Right ventricle myocardium superior (tissue), 1 donor: ENCODE results near the gene DPYSL5. TPM values are rescaled to one million over a fixed set of nuclear protein-coding genes. Genes with fewer than 3 reads are reported as not detected.
"Not testable (repeated sequence)": the region's sequence is repeated elsewhere in the genome, so short reads cannot be mapped to it uniquely, and the experiment has no call there.

Source experiments
- ATAC-seq: fragments of 200-7000 bp; cut with Tn5 transposase; one replicate; pipeline ENCODE4 v1.9.1; 2020; ENCODE audit warnings: mild to moderate bottlenecking; ENCODE audit not compliant: poor library complexity
- DNase-seq: peaks from one replicate; pipeline ENCODE4 v3.0.0-alpha.2; 2020
- intact Hi-C: fragments of 100-400 bp; cut with DNase I; formaldehyde crosslinking; loops from one replicate; pipeline ENCODE4 v1.11.2; 2022
- total RNA-seq: library from RNA; stranded (reverse); fragmentation: NEBNext Ultra II Directional; extraction: Animal tissue kit (Norgen Biotek cat#: 25700); gene quantifications from one replicate; pipeline ENCODE4 v1.2.1, GENCODE V29; 2021
- donor health status: DM: no; HTN: yes; CAD: no; lungs with severe emphysema.

The DPYSL5 gene
- total RNA-seq, 1 donor from 2014 or later, result not detected

- no peak for DNase-seq
- ATAC-seq, result no peak
- intact Hi-C loops, result no loop called here
These were observed 16.3 kb downstream of the DPYSL5 start for GRCh38 chr2:26864226-26864625.

GRCh38 chr2:26864646-26865045, 16.7 kb downstream of the DPYSL5 start:
- DNase-seq (no peak), ATAC-seq (no peak)
- intact Hi-C loops, result no loop called here

GRCh38 chr2:26870585-26871095, 22.7 kb downstream of the DPYSL5 start:
- intact Hi-C loops, result no loop called here
- DNase-seq, result no peak
- no peak for ATAC-seq

GRCh38 chr2:26873286-26873983, 25.5 kb downstream of the DPYSL5 start:
- intact Hi-C loops, result no loop called here
- DNase-seq (no peak), ATAC-seq (no peak)

- intact Hi-C loops, result no loop called here
- no peak for DNase-seq
- no peak for ATAC-seq
These were observed 26.6 kb downstream of the DPYSL5 start for GRCh38 chr2:26874514-26874913.

GRCh38 chr2:26875065-26875634, 27.2 kb downstream of the DPYSL5 start:
- DNase-seq (no peak), ATAC-seq (no peak)
- intact Hi-C loops, result no loop called here

GRCh38 chr2:26875808-26876207, 27.9 kb downstream of the DPYSL5 start:
- DNase-seq, result no peak
- no peak for ATAC-seq
- intact Hi-C loops, result no loop called here

GRCh38 chr2:26876260-26876659, 28.3 kb downstream of the DPYSL5 start:
- ATAC-seq (no peak), DNase-seq (no peak)
- intact Hi-C loops, result no loop called here

GRCh38 chr2:26877276-26877675, 29.3 kb downstream of the DPYSL5 start:
- DNase-seq, result no peak
- no peak for ATAC-seq
- intact Hi-C loops, result no loop called here

- no peak for DNase-seq
- intact Hi-C loops, result no loop called here
- ATAC-seq, result no peak
These were observed 32.2 kb downstream of the DPYSL5 start for GRCh38 chr2:26880161-26880560.

GRCh38 chr2:26880910-26881435, 33.0 kb downstream of the DPYSL5 start:
- intact Hi-C loops, result no loop called here
- ATAC-seq (peak; percentile 46), DNase-seq (no peak)

- ATAC-seq, DNase-seq, intact Hi-C loops: not testable (repeated sequence)
These were observed 34.3 kb downstream of the DPYSL5 start for GRCh38 chr2:26882220-26882619.

- intact Hi-C loops, result no loop called here
- DNase-seq (no peak), ATAC-seq (no peak)
These were observed 36.0 kb downstream of the DPYSL5 start for GRCh38 chr2:26883956-26884355.

GRCh38 chr2:26884486-26884885, 36.6 kb downstream of the DPYSL5 start:
- ATAC-seq, result no peak
- DNase-seq, result no peak
- intact Hi-C loops, result no loop called here

GRCh38 chr2:26885651-26886329, 37.9 kb downstream of the DPYSL5 start:
- no peak for ATAC-seq
- no peak for DNase-seq
- intact Hi-C loops, result no loop called here

GRCh38 chr2:26886736-26887135, 38.8 kb downstream of the DPYSL5 start:
- intact Hi-C loops, result no loop called here
- no peak for ATAC-seq
- no peak for DNase-seq

GRCh38 chr2:26887151-26887550, 39.2 kb downstream of the DPYSL5 start:
- ATAC-seq (peak; percentile 81), DNase-seq (peak; percentile 54)
- intact Hi-C loops, result no loop called here

GRCh38 chr2:26889796-26890195, 41.9 kb downstream of the DPYSL5 start:
- no peak for ATAC-seq
- intact Hi-C loops, result no loop called here
- DNase-seq, result no peak

- intact Hi-C loops, result no loop called here
- DNase-seq, result no peak
- ATAC-seq, result no peak
These were observed 42.5 kb downstream of the DPYSL5 start for GRCh38 chr2:26890341-26891000.
